ENCODE data around the gene MIB1.

Gene MIB1

GRCh38 chr18:21820811-21821143, 80.2 kb downstream of the MIB1 start:
- no peak for DNase-seq

- no peak for DNase-seq
Measured at GRCh38 chr18:21823848-21824247, 83.3 kb downstream of the MIB1 start.

GRCh38 chr18:21826196-21826595, 85.6 kb downstream of the MIB1 start:
- no peak for DNase-seq

GRCh38 chr18:21826641-21827302, 86.2 kb downstream of the MIB1 start:
- DNase-seq, result no peak

GRCh38 chr18:21830532-21830931, 89.9 kb downstream of the MIB1 start:
- no peak for DNase-seq

- DNase-seq, result no peak
Measured at GRCh38 chr18:21831413-21831831, 90.8 kb downstream of the MIB1 start.

- DNase-seq, result no peak
Measured at GRCh38 chr18:21833604-21834298, 93.2 kb downstream of the MIB1 start.

GRCh38 chr18:21834299-21834660, 93.7 kb downstream of the MIB1 start:
- DNase-seq, result no peak

- DNase-seq, result no peak
Measured at GRCh38 chr18:21841570-21841969, 101.0 kb downstream of the MIB1 start.

GRCh38 chr18:21843341-21843740, 102.7 kb downstream of the MIB1 start:
- no peak for DNase-seq

GRCh38 chr18:21851327-21851961, 110.9 kb downstream of the MIB1 start:
- DNase-seq, result no peak

- DNase-seq, result no peak
Measured at GRCh38 chr18:21853016-21853415, 112.4 kb downstream of the MIB1 start.

GRCh38 chr18:21853775-21854552, 113.4 kb downstream of the MIB1 start:
- DNase-seq, result no peak

- no peak for DNase-seq
Measured at GRCh38 chr18:21855432-21855831, 114.8 kb downstream of the MIB1 start.

- DNase-seq, result no peak
Measured at GRCh38 chr18:21857871-21858270, 117.3 kb downstream of the MIB1 start.

GRCh38 chr18:21858544-21858943, 118.0 kb downstream of the MIB1 start:
- DNase-seq, result no peak

- no peak for DNase-seq
Measured at GRCh38 chr18:21864386-21864785, 123.8 kb downstream of the MIB1 start.

- no peak for DNase-seq
Measured at GRCh38 chr18:21865043-21865442, 124.5 kb downstream of the MIB1 start.

- DNase-seq, result no peak
Measured at GRCh38 chr18:21868770-21869169, 128.2 kb downstream of the MIB1 start.

- DNase-seq, result no peak
Measured at GRCh38 chr18:21889570-21889969, 149.0 kb downstream of the MIB1 start.

GRCh38 chr18:21894619-21895367, 154.2 kb downstream of the MIB1 start:
- no peak for DNase-seq

GRCh38 chr18:21896732-21897336, 156.2 kb downstream of the MIB1 start:
- DNase-seq, result no peak
